Posterior vena cava (tissue), 2 donors: ENCODE measurements around the gene TCF4. TPM values are rescaled to one million over a fixed set of nuclear protein-coding genes. Genes with fewer than 3 reads are reported as not detected.

Experiments used
- DNase-seq: peaks from one replicate; pipeline ENCODE4 v3.0.0-alpha.2; 2020; ENCODE audit warnings: low spot score
- intact Hi-C, 2 donors: fragments of 100-400 bp; cut with DNase I; formaldehyde crosslinking; loops; one replicate each; pipeline versions ENCODE4 v1.14.1 to v1.14.2; 2022 to 2023
- total RNA-seq, 2 donors: library from RNA; stranded (reverse); fragmentation: NEBNext Ultra II Directional; extraction: Animal tissue kit (Norgen Biotek cat#: 25700); gene quantifications; one replicate each; pipeline ENCODE4 v1.2.1, GENCODE V29; 2021
- donor health status: DM: yes; HTN: yes; CAD: no.
- donor health status: DM: yes; HTN: yes; CAD: no.

Gene TCF4
- total RNA-seq, 2 donors from 2014 or later, result 85.5 to 98.7 TPM

- no peak for DNase-seq
- intact Hi-C loops, result no loop called here
Measured at GRCh38 chr18:55385770-55386169, 202.2 kb downstream of the TCF4 start.

- DNase-seq, result no peak
- intact Hi-C loops, result no loop called here
Measured at GRCh38 chr18:55384551-55385275, 203.3 kb downstream of the TCF4 start.

GRCh38 chr18:55384115-55384514, 203.9 kb downstream of the TCF4 start:
- DNase-seq, result no peak
- intact Hi-C loops, result no loop called here

DNA sequence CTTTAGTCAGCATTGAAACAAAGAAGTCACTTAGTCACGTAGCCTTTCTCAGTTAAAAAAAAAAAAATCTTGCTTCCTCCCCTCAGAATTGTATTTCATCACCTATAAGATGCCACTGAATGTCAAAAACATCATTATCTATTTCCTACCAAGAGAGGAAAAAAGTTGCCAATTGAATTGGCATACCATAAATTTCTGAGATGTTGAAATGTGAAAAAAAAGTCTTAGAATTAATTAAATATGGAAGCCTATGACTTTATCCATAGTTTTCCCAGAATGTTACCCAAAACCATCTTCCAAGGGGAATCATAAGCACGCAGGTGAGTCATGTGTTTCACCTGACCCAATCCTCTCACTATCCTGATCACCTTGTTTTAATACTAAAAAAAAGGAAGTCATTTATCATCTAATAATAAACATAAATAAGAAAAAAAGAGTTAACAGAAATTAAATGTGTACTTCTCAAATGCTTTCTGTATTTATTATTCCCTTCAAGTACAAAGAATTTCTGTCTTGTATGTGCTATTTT, 205.7 kb downstream of the TCF4 start:
- no peak for DNase-seq
- intact Hi-C loops, result no loop called here

DNA sequence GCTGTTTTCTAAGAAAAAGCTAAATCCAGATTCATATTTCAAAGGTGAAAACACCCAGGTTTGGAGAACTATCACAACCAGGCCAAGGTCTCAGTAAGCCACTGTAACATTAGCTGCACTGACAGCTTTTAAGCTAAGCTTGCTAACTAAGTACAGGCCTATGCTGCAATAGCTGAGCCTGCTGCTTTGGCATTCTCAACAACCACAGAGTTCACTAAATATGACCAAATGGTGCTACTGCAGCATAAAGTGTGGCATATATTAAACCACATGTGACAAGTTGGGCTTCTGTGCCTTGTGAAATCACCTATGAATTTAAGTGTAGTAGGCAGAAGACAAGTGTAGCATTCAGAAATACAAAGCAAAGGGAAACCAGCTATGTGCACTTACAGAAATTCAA, 206.7 kb downstream of the TCF4 start:
- intact Hi-C loops, result no loop called here
- no peak for DNase-seq

GRCh38 chr18:55380589-55380988, 207.4 kb downstream of the TCF4 start:
- intact Hi-C loops, result no loop called here
- DNase-seq, result no peak

DNA sequence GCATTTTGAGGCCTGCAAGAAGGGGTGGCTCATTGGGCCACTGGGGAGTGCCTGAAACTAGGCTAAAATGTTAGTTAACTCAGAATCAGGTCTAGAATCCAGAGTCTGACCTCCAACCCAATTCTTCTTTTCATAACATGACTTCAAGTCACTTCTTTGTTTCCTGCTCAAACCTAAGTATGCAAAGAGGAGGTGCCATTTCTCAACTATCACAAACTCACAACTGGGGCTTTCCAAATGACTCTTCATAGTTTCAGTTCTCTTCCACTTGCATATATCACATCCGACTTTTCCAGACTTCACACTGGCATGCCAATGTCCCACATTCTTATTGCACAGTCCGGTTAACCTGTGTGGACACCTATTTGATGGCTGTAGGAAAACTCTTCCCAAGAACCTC, 211.6 kb downstream of the TCF4 start:
- intact Hi-C loops, result no loop called here
- DNase-seq, result no peak

DNA sequence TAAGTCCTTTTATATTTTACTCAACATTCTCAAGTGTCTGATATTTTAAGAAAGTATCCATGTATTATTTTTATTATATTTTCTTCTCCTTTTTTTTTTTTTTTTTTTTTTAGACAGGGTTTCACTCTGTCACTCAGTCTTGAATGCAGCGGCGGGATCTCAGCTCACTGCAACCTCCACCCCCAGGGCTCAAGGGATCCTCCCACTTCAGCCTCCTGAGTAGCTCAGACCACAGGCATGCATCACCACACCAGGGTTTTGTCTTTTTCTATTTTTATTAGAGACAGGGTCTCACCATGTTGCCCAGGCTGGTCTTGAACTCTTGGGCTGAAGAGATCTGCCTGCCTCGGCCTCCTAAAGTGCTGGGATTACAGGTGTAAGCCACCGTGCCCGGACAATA, 212.1 kb downstream of the TCF4 start:
- DNase-seq, result no peak
- intact Hi-C loops, result no loop called here

DNA sequence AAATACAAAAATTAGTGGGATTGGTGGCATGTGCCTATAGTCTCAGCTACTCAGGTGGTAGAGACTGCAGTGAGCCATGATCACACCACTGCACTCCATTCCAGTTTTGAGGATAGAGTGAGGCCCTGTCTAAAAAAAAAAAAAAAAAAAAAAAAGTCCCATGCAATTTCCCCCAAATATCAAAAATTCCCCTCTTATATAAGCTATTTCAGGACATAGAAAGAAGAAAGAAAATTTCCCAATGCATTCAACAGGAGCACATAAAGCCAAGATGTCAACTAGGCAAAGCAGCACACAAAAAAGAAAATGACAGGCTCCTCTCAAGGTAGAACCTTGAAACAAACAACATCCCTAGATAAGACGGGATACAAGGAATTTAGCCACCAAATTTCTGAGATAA, 213.3 kb downstream of the TCF4 start:
- intact Hi-C loops, result no loop called here
- DNase-seq, result no peak

GRCh38 chr18:55372209-55372608, 215.8 kb downstream of the TCF4 start:
- no peak for DNase-seq
- intact Hi-C loops, result no loop called here

- DNase-seq, result no peak
- intact Hi-C loops, result no loop called here
Measured at GRCh38 chr18:55370936-55371335, 217.1 kb downstream of the TCF4 start.

DNA sequence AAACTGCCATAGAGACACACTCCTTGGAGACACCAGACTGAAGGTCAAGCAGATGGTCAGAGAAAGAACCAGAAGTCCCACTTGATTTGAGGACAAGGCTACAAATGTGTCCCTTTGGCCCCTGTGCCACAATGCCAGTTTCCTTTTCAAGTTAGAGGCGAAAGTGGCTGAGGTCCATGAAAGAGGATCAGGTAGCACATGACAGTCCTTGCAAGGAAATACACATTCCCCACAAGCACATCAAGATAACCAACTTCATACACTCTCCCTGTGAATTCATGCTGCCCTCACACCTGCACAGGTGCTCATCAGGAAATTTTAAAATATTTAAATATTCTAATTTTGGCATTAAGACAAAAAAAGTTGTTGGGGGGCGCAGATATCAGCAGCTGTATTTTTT, 218.6 kb downstream of the TCF4 start:
- intact Hi-C loops, result no loop called here
- DNase-seq, result no peak

DNA sequence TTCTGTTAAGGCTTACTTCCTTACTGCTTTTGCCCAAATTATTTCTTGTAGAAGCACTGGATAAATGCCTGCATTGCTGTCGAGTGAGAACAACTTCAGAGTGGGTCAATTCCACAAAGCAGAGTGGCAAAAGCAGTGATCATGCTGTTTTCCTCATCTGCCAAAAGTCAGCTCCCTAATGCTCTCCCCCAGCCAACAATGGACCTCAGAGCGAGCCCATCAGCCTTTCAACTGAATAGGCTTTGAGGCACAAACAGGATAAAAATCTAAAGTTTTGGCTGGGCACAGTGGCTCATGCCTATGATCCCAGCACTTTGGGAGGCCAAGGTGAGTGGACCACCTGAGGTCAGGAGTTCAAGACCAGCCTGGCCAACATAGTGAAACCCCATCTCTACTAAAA, 222.7 kb downstream of the TCF4 start:
- DNase-seq, result no peak
- intact Hi-C loops, result no loop called here

- intact Hi-C loops, result no loop called here
- no peak for DNase-seq
Measured at GRCh38 chr18:55362303-55362702, 225.7 kb downstream of the TCF4 start.

DNA sequence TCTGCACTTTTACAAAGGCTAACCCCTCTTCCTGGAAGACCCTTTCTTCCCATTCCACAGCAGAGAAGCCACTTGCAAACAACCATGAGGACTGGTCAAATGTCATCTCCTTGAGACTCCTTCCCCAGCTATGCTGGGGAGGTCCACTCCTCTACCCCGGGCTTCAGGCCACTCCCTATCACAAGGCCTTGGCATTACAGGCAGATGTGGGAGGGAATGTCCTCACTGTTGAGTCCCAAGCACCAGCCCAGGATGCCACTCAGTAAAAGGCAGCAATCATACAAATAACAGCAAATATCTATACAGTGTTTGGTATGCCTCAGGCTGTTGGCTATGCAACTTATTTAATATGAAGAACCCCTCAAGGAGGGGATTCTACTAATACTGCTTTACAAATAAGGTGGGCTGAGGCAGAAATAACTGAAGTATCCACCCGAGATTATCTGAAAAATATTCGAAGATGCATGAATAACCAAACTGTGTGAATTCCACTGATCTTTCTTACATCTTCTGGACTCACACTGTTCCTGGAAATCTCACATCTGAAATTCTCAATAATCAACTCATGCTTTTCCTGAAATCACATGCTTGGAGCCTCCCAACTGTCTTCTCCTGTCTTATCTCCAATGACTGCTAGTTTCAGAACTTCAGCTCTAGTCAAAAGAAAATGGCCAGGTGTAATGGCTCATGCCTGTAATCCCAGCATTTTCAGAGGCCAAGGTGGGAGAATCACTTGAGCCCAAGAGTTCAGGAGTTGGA, 226.3 kb downstream of the TCF4 start:
- intact Hi-C loops, result no loop called here
- no peak for DNase-seq

DNA sequence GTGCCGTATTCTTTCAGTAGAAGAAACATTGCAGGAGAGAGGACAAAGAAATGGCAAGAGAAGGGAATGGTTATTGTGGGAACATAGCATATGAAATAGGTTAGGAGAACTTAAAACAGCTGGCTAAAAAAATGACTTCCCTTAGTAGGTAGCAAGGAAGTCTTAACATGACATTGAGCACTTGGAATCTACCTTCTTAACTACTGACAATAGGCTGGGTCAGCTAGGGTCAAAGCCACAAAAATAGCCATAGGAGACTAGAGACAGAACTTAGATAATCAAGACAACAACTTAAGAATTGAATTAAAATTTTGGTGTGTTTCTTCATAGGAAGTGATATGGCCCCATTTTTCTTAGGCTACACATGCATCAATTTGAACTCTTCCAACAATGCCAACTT, 227.9 kb downstream of the TCF4 start:
- DNase-seq, result no peak
- intact Hi-C loops, result no loop called here

GRCh38 chr18:55356815-55357214, 231.2 kb downstream of the TCF4 start:
- intact Hi-C loops, result no loop called here
- no peak for DNase-seq

- intact Hi-C loops, result no loop called here
- no peak for DNase-seq
Measured at GRCh38 chr18:55355223-55355622, 232.8 kb downstream of the TCF4 start.

DNA sequence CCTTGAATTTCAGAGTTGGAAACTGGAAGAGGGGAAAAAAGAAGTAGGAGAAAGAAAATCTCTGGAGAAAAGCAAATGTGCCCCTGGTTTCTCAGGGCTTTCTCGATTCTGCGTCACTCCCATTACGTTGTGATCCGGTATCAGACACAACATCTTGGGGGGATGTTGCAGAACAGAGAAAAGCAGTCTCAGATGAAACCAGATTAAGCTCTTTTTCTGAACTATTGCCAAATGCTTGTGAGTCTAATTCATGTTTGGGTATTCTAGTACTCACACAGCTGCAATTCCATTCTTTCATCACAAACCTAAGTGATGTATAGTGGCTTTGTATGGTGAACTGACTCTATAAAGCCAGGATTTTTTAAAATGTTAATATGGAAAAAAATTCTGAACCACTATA, 233.2 kb downstream of the TCF4 start:
- intact Hi-C loops, result no loop called here
- DNase-seq, result no peak

DNA sequence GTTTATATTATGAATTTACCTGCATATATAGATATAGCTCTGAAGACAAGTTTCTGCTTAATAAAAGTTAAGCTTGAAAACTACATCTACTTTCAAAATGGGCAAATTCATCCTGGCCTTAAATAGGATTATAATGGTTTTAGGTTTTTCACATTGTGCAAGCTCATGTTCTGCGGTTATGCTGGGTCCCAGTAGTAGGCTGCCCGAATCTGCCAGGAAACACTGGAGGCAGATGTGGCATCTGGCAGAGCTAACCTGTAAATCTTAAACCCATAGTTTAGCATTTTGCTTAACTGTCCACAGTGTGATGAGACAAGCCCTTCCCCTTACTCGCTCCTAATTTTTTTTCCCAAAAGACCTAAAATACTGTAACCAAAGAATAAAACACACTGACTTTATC, 234.2 kb downstream of the TCF4 start:
- intact Hi-C loops, result no loop called here

GRCh38 chr18:55353391-55353790, 234.6 kb downstream of the TCF4 start:
- intact Hi-C loops, result no loop called here
- DNase-seq, result no peak

More for the DNA sequence above, 234.2 kb downstream of the TCF4 start:
- DNase-seq, result no peak
